GM18868 (cell line): ENCODE results near the gene SNAPC2.

Source experiments
- ATAC-seq: cut with Tn5 transposase; IDR thresholded peaks from one replicate; pipeline ENCODE4 v1.9.1; 2021; ENCODE audit warnings: mild to moderate bottlenecking, moderate library complexity; ENCODE audit not compliant: unreplicated experiment

SNAPC2 gene

GRCh38 chr19:7919610-7920518, at the start of gene SNAPC2:
SNAPC2 (plus strand) TSS chr19:7920338; CDS start chr19:7920367, 29 bp downstream.
- peak; percentile 56 for ATAC-seq

- no peak for ATAC-seq
Measured at GRCh38 chr19:7870571-7871436, 49.3 kb upstream of the SNAPC2 start.

- ATAC-seq: no peak
Measured at GRCh38 chr19:7871437-7872305, 48.5 kb upstream of the SNAPC2 start.

- no peak for ATAC-seq
Measured at GRCh38 chr19:7872306-7873204, 47.6 kb upstream of the SNAPC2 start.

GRCh38 chr19:7873304-7874075, 46.6 kb upstream of the SNAPC2 start:
- no peak for ATAC-seq

- ATAC-seq: no peak
Measured at GRCh38 chr19:7874076-7874896, 45.9 kb upstream of the SNAPC2 start, which contains the start of gene PRR36. PRR36 (minus strand) TSS chr19:7874390; CDS start chr19:7873689, 701 bp downstream.

- no peak for ATAC-seq
Measured at GRCh38 chr19:7874897-7875273, 45.3 kb upstream of the SNAPC2 start.

- no peak for ATAC-seq
Measured at GRCh38 chr19:7877249-7877836, 42.8 kb upstream of the SNAPC2 start.

- no peak for ATAC-seq
Measured at GRCh38 chr19:7879111-7879807, 40.9 kb upstream of the SNAPC2 start.

GRCh38 chr19:7879836-7880235, 40.3 kb upstream of the SNAPC2 start:
- ATAC-seq: no peak

GRCh38 chr19:7881910-7882309, 38.2 kb upstream of the SNAPC2 start:
- no peak for ATAC-seq

GRCh38 chr19:7883105-7883504, 37.0 kb upstream of the SNAPC2 start:
- ATAC-seq: no peak

- ATAC-seq: no peak
Measured at GRCh38 chr19:7883796-7884570, 36.2 kb upstream of the SNAPC2 start.

- ATAC-seq: no peak
Measured at GRCh38 chr19:7885818-7886217, 34.3 kb upstream of the SNAPC2 start.

GRCh38 chr19:7887408-7888144, 32.6 kb upstream of the SNAPC2 start:
- ATAC-seq: no peak
